Measurements from ENCODE around the gene NRCAM. TPM values are rescaled to one million over a fixed set of nuclear protein-coding genes. Genes with fewer than 3 reads are reported as not detected.
"Not testable (repeated sequence)": the region's sequence is repeated elsewhere in the genome, so short reads cannot be mapped to it uniquely, and the experiment has no call there.

NRCAM gene
- total RNA-seq, 1 experiment from 2014 or later: not detected

DNA sequence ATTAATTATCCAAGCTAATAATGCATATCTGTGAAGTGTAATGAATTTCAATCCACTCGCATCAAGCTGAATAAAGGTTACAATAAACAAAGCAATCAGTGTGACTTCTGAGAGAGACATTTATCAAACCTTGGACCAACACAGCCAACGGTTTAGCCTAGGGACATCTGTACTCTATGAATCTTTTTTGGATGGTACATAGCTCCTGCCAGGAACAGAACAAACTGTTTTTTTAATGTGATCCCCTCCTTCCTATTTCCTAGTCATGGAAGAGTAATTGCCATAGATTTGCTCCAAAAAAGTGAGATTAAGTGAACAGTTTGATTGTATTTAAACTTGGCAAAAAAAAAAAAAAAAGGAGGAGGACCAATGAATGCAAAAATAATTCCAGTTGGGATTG, 11.2 kb upstream of the NRCAM start:
- no peaks in the 10 kb centered on the region for H3K4me1 ChIP-seq (ENCODE audit: low read length)
- H3K27me3 ChIP-seq (ENCODE audit: low read length): no peaks in the 10 kb centered on the region
- H3K4me3 ChIP-seq (ENCODE audit: low read length): no peak overlapping the region
- H3K9ac ChIP-seq (ENCODE audit: low read length): no peak overlapping the region
- H3K4me2 ChIP-seq (ENCODE audit: low read depth, low read length, poor library complexity, severe bottlenecking): no peak overlapping the region
- H3K9me2 ChIP-seq (replicated peaks; ENCODE audit: insufficient read depth, low read length): no peaks in the 10 kb centered on the region
- no peaks in the 10 kb centered on the region for H3K9me3 ChIP-seq (ENCODE audit: low read length)
- H3K79me2 ChIP-seq (ENCODE audit: low read length): no peaks in the 10 kb centered on the region
- H2AFZ ChIP-seq (ENCODE audit: low read length): no peak overlapping the region
- H4K20me1 ChIP-seq (ENCODE audit: insufficient read depth, low read depth, low read length): no peaks in the 10 kb centered on the region
- H3K36me3 ChIP-seq (ENCODE audit: insufficient read depth, low read length): peaks cover 2% of the 10 kb centered on the region; the same call in 1 of the 2 replicates
- no peak for DNase-seq
- H3K27ac ChIP-seq (ENCODE audit: low read length): no peak overlapping the region

DNA sequence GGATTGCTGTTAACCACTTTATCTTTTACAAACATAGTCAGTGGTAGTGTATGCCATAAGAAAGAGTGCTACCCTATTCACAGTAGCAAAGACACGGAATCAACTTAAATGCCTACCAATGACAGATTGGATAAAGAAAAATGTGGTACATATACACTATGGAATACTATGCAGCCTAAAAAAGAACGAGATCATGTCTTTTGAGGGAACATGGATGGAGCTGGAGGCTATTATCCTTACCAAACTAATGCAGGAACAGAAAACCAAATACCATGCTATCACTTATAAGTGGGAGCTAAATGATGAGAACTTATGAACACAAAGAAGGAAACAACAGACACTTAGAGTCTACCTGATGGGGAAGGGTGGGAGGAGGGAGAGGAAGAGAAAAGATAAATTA, 10.1 kb upstream of the NRCAM start:
- H3K9me2 ChIP-seq (replicated peaks; ENCODE audit: insufficient read depth, low read length); H3K27ac ChIP-seq (ENCODE audit: low read length); H3K4me1 ChIP-seq (ENCODE audit: low read length); H4K20me1 ChIP-seq (ENCODE audit: insufficient read depth, low read depth, low read length); H2AFZ ChIP-seq (ENCODE audit: low read length); H3K79me2 ChIP-seq (ENCODE audit: low read length); H3K9me3 ChIP-seq (ENCODE audit: low read length); H3K36me3 ChIP-seq (ENCODE audit: insufficient read depth, low read length); H3K4me2 ChIP-seq (ENCODE audit: low read depth, low read length, poor library complexity, severe bottlenecking); DNase-seq; H3K27me3 ChIP-seq (ENCODE audit: low read length); H3K9ac ChIP-seq (ENCODE audit: low read length); H3K4me3 ChIP-seq (ENCODE audit: low read length): not testable (repeated sequence)

DNA sequence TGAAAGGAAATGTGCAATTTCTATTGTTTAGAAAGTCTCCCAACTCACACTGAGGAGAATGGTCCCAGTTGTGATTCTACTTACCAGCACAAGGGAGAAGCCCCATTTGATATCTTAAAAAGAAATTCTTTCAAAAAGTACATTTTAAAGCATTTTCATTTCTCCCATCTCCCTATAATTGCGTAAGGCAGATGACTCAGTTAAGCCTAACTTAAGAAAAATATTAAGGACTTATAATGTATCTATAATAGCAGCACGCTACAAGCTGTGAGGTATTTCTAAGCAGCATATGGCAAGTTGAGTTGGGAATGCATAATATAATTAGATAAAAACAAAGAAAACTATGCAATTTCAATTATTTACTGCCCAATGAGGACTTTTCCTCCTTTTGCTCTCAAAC, 8.5 kb upstream of the NRCAM start:
- no peaks in the 10 kb centered on the region for H4K20me1 ChIP-seq (ENCODE audit: insufficient read depth, low read depth, low read length)
- no peaks in the 10 kb centered on the region for H3K27me3 ChIP-seq (ENCODE audit: low read length)
- no peak overlapping the region for H3K27ac ChIP-seq (ENCODE audit: low read length)
- no peak overlapping the region for H3K9ac ChIP-seq (ENCODE audit: low read length)
- DNase-seq: no peak
- no peak overlapping the region for H2AFZ ChIP-seq (ENCODE audit: low read length)
- H3K4me2 ChIP-seq (ENCODE audit: low read depth, low read length, poor library complexity, severe bottlenecking): no peak overlapping the region
- H3K4me3 ChIP-seq (ENCODE audit: low read length): no peak overlapping the region
- H3K9me3 ChIP-seq (ENCODE audit: low read length): no peaks in the 10 kb centered on the region
- H3K79me2 ChIP-seq (ENCODE audit: low read length): no peaks in the 10 kb centered on the region
- no peaks in the 10 kb centered on the region for H3K9me2 ChIP-seq (replicated peaks; ENCODE audit: insufficient read depth, low read length)
- no peaks in the 10 kb centered on the region for H3K4me1 ChIP-seq (ENCODE audit: low read length)
- H3K36me3 ChIP-seq (ENCODE audit: insufficient read depth, low read length): no peaks in the 10 kb centered on the region

DNA sequence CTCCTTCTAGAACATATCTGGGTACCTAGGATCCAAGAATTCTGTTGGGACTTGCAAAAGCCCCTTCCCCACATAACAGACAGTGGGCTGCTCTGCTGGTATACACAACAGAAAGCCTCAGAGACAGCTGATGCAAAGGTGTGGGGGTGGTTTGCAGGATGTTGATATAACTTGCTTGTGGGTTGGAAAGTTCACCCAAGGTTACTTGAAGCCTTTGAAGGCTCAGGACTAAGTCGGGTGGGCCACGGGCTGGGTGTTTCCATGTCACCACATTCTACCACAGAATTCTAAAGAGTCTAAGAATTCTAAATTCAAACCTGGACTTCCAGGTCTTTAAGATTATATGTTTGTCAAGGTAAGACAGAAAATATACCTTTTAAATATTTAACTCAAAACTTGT, 7.4 kb upstream of the NRCAM start:
- Histone ChIP-seq H4K20me1 (ENCODE audit: insufficient read depth, low read depth, low read length) (no peaks in the 10 kb centered on the region), H2AFZ (ENCODE audit: low read length) (no peak overlapping the region), H3K9ac (ENCODE audit: low read length) (no peak overlapping the region), H3K36me3 (ENCODE audit: insufficient read depth, low read length) (no peaks in the 10 kb centered on the region), H3K4me1 (ENCODE audit: low read length) (no peaks in the 10 kb centered on the region), H3K9me3 (ENCODE audit: low read length) (no peaks in the 10 kb centered on the region), H3K4me3 (ENCODE audit: low read length) (no peak overlapping the region), H3K9me2 (replicated peaks; ENCODE audit: insufficient read depth, low read length) (no peaks in the 10 kb centered on the region), H3K79me2 (ENCODE audit: low read length) (no peaks in the 10 kb centered on the region), H3K4me2 (ENCODE audit: low read depth, low read length, poor library complexity, severe bottlenecking) (no peak overlapping the region), H3K27ac (ENCODE audit: low read length) (no peak overlapping the region), H3K27me3 (ENCODE audit: low read length) (no peaks in the 10 kb centered on the region)
- DNase-seq: no peak

DNA sequence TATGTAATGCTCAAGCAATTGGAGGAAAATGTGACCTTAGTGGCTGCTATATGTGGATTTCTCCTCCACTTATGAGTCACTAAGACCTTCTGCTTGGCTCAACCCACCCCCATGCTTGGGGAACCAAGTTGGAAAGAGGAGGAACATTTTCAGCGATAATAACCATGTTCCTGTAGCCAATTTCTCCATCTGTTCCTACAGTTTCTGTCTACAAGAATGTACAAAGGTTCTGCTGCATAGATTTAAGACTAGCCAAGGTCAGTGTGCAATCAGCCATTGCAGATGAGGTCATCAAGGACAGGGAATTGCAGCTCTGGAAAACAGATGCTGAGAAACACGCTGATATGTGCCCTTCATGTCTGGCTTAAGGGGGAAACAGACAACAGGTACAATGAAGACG, 5.6 kb upstream of the NRCAM start:
- Histone ChIP-seq H3K4me1 (ENCODE audit: low read length) (no peaks in the 10 kb centered on the region), H3K79me2 (ENCODE audit: low read length) (no peaks in the 10 kb centered on the region), H3K36me3 (ENCODE audit: insufficient read depth, low read length) (no peaks in the 10 kb centered on the region), H3K4me2 (ENCODE audit: low read depth, low read length, poor library complexity, severe bottlenecking) (no peak overlapping the region), H3K27ac (ENCODE audit: low read length) (no peak overlapping the region), H3K27me3 (ENCODE audit: low read length) (no peaks in the 10 kb centered on the region), H3K9ac (ENCODE audit: low read length) (no peak overlapping the region), H3K9me2 (replicated peaks; ENCODE audit: insufficient read depth, low read length) (no peaks in the 10 kb centered on the region), H4K20me1 (ENCODE audit: insufficient read depth, low read depth, low read length) (no peaks in the 10 kb centered on the region), H3K4me3 (ENCODE audit: low read length) (no peak overlapping the region), H3K9me3 (ENCODE audit: low read length) (no peaks in the 10 kb centered on the region), H2AFZ (ENCODE audit: low read length) (no peak overlapping the region)
- no peak for DNase-seq

DNA sequence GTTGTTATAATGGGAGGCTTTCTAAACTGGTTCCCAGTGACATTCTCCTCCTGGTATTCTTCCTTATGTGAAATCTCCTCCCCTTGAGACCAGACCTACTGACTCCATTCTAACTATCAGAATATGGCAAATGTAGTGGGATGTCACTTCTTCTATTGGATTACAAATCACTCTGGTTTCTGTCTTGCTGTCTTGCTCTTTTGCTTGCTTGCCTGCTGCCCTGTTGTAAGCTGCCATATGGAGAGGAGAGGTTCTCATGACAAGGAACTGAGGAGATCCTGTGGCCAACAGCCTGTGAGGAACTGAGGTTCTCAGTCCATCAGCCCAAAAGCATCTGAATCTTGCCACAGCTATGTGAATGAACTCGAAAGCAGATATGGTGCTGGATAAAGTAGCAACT, 4.7 kb upstream of the NRCAM start:
- H3K4me2 ChIP-seq (ENCODE audit: low read depth, low read length, poor library complexity, severe bottlenecking): no peak overlapping the region
- no peaks in the 10 kb centered on the region for H3K79me2 ChIP-seq (ENCODE audit: low read length)
- H3K9me2 ChIP-seq (replicated peaks; ENCODE audit: insufficient read depth, low read length): no peaks in the 10 kb centered on the region
- no peak overlapping the region for H3K4me3 ChIP-seq (ENCODE audit: low read length)
- no peak overlapping the region for H3K9ac ChIP-seq (ENCODE audit: low read length)
- H3K9me3 ChIP-seq (ENCODE audit: low read length): no peaks in the 10 kb centered on the region
- peaks cover 2% of the 10 kb centered on the region for H3K4me1 ChIP-seq (ENCODE audit: low read length)
- H3K27me3 ChIP-seq (ENCODE audit: low read length): no peaks in the 10 kb centered on the region
- DNase-seq: no peak
- H2AFZ ChIP-seq (ENCODE audit: low read length): no peak overlapping the region
- H4K20me1 ChIP-seq (ENCODE audit: insufficient read depth, low read depth, low read length): no peaks in the 10 kb centered on the region
- no peaks in the 10 kb centered on the region for H3K36me3 ChIP-seq (ENCODE audit: insufficient read depth, low read length)
- no peak overlapping the region for H3K27ac ChIP-seq (ENCODE audit: low read length)

DNA sequence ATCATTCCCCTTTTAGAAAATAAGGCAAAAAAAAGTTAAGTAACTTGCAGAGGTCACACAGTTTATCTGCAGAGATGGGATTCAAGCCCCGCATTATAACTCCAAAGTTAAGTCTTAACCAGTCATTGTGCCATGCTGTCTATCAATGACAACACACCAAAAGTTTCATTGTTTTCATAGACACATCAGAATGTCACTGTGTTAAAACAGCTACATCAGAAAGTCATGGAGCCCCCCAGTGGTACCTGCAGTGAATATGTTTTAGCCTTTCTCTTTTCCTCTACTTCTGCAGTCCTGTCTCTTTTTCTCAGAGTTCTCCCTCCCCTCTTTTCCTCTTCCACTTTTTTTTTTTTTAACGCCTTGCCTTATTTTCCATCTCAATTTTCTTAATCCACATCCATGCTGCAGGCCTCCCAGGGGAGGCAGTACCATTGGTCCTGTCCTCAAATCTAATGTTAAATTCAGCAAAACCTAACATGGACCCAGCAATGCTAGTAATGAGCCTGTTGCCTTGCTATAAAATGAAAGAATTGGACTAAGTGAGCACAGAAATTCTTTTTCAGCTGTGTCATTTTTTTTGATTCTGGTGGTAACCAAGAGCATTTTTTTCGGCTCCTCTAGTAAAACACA, 3.8 kb upstream of the NRCAM start:
- no peaks in the 10 kb centered on the region for H3K79me2 ChIP-seq (ENCODE audit: low read length)
- no peak overlapping the region for H3K4me3 ChIP-seq (ENCODE audit: low read length)
- no peak overlapping the region for H2AFZ ChIP-seq (ENCODE audit: low read length)
- H3K36me3 ChIP-seq (ENCODE audit: insufficient read depth, low read length): no peaks in the 10 kb centered on the region
- H3K9me2 ChIP-seq (replicated peaks; ENCODE audit: insufficient read depth, low read length): no peaks in the 10 kb centered on the region
- H3K4me2 ChIP-seq (ENCODE audit: low read depth, low read length, poor library complexity, severe bottlenecking): no peak overlapping the region
- no peak overlapping the region for H3K27ac ChIP-seq (ENCODE audit: low read length)
- DNase-seq: peak; percentile 67
- H3K27me3 ChIP-seq (ENCODE audit: low read length): no peaks in the 10 kb centered on the region
- no peaks in the 10 kb centered on the region for H4K20me1 ChIP-seq (ENCODE audit: insufficient read depth, low read depth, low read length)
- H3K4me1 ChIP-seq (ENCODE audit: low read length): peaks cover 11% of the 10 kb centered on the region
- no peaks in the 10 kb centered on the region for H3K9me3 ChIP-seq (ENCODE audit: low read length)
- H3K9ac ChIP-seq (ENCODE audit: low read length): no peak overlapping the region

DNA sequence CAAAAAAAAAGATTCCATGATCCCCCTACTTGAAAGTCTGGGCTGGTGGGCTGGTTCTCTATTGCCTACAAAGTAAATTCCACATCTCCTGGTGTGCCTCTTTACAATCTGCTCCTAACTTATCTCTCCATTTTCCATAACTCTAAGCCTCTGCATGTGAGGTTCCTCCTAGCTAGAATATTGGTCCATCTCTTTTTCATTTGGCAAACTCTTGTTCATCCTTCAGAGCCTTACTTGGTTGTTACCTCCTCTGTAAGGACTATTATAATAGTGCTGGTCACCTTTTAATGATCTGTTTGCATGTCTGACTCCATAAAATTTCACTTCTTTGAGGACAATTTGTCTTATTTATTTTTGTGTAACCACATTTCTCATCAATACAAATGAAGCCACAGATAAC, 1.6 kb upstream of the NRCAM start:
- Histone ChIP-seq H3K36me3 (ENCODE audit: insufficient read depth, low read length) (no peaks in the 10 kb centered on the region), H3K27ac (ENCODE audit: low read length) (no peak overlapping the region), H3K9me3 (ENCODE audit: low read length) (no peaks in the 10 kb centered on the region), H3K27me3 (ENCODE audit: low read length) (no peaks in the 10 kb centered on the region), H3K4me2 (ENCODE audit: low read depth, low read length, poor library complexity, severe bottlenecking) (no peak overlapping the region), H3K79me2 (ENCODE audit: low read length) (no peaks in the 10 kb centered on the region), H2AFZ (ENCODE audit: low read length) (no peak overlapping the region), H3K9ac (ENCODE audit: low read length) (no peak overlapping the region), H4K20me1 (ENCODE audit: insufficient read depth, low read depth, low read length) (no peaks in the 10 kb centered on the region), H3K9me2 (replicated peaks; ENCODE audit: insufficient read depth, low read length) (no peaks in the 10 kb centered on the region), H3K4me1 (ENCODE audit: low read length) (peaks cover 16% of the 10 kb centered on the region), H3K4me3 (ENCODE audit: low read length) (no peak overlapping the region)
- no peak for DNase-seq
